HCT116 (cell line): ENCODE measurements around the gene MLLT3. TPM values are rescaled to one million over a fixed set of nuclear protein-coding genes. Genes with fewer than 3 reads are reported as not detected.

Source experiments
- ATAC-seq: fragments of 200-7000 bp; cut with Tn5 transposase; 2 replicates; pipeline ENCODE4 v1.9.1; 2020; ENCODE audit warnings: mild to moderate bottlenecking, moderate library complexity
- BruUV-seq: library from RNA; stranded (reverse); fragments of 400-500 nt; replicated peaks from 2 replicates; lab custom pipeline; 2021; lab: Mats Ljungman, UMichigan
- CTCF ChIA-PET: fragments of 300-600 bp; sonication (Branson Sonifier 250); formaldehyde crosslinking; loops from one replicate; lab custom pipeline; 2021; ENCODE audit warnings: antibody characterized with exemption; lab: Charles Lee
- POLR2A ChIA-PET: fragments of 300-600, 350-600 bp; sonication (Branson Sonifier 250); formaldehyde crosslinking; loops from one replicate; lab custom pipeline; 2021; ENCODE audit warnings: antibody characterized with exemption; lab: Charles Lee
- RAD21 ChIA-PET, 2 experiments: fragments of 300-600 bp; sonication (Branson Sonifier 250); formaldehyde crosslinking; loops; one replicate each; lab custom pipeline; 2023; ENCODE audit warnings: low total read pairs in 2 of 2; ENCODE audit not compliant: uncharacterized antibody in 2 of 2, unreplicated experiment in 2 of 2, low non-redundant PET in 1 of 2; lab: Charles Lee
- DNase-seq: peaks from one replicate; pipeline ENCODE4 v3.0.0-alpha.2; 2010; ENCODE audit warnings: low read depth, low spot score
- H2AFZ ChIP-seq: fragments of 200-600 bp; shearing (Covaris generic), sonication (generic); 2 replicates; pipeline ENCODE4 v1.6.1; 2017; ENCODE audit warnings: low read depth, mixed run types, mixed read lengths, antibody characterized with exemption, low read length; ENCODE audit not compliant: poor library complexity, severe bottlenecking
- H3K27ac ChIP-seq: 2 replicates; pipeline ENCODE4 v1.5.1; 2012; ENCODE audit warnings: low read depth, low read length
- H3K27me3 ChIP-seq: fragments of 200-600 bp; sonication (generic); 2 replicates; pipeline ENCODE4 v1.6.1; 2016; ENCODE audit warnings: mixed run types, low read length, mixed read lengths; ENCODE audit not compliant: insufficient read depth
- H3K36me3 ChIP-seq, 2 experiments: fragments of 200-500 bp in 1 of 2; fragments of 200-600 bp in 1 of 2; sonication (Bioruptor generic) in 1 of 2; sonication (generic) in 1 of 2; 2 replicates each; pipeline versions ENCODE4 v1.5.1 to v1.6.1; 2014 to 2016; ENCODE audit warnings: low read length in 2 of 2, inconsistent platforms in 1 of 2, mixed read lengths in 1 of 2, mixed run types in 1 of 2; ENCODE audit not compliant: insufficient read depth in 2 of 2, control insufficient read depth in 1 of 2
- H3K4me1 ChIP-seq, 2 experiments: fragments of 200-600 bp in 1 of 2; sonication (generic) in 1 of 2; 2 replicates each; pipeline versions ENCODE4 v1.5.1 to v1.6.1; 2012 to 2017; ENCODE audit warnings: low read length in 2 of 2, inconsistent platforms in 1 of 2, mild to moderate bottlenecking in 1 of 2, mixed read lengths in 1 of 2, mixed run types in 1 of 2, moderate library complexity in 1 of 2; ENCODE audit not compliant: insufficient read depth in 2 of 2, control insufficient read depth in 1 of 2
- H3K4me2 ChIP-seq: fragments of 200-600 bp; sonication (generic); 2 replicates; pipeline ENCODE4 v1.6.1; 2017; ENCODE audit warnings: mixed run types, low read length, mixed read lengths
- H3K4me3 ChIP-seq, 2 experiments: fragments of 200-600 bp in 1 of 2; sonication (generic) in 1 of 2; replicated peaks in 1 of 2; 2 replicates each; pipeline ENCODE4 v1.5.1; 2011 to 2016; ENCODE audit warnings: low read length in 2 of 2, control low read depth in 1 of 2, low read depth in 1 of 2, mild to moderate bottlenecking in 1 of 2, mixed read lengths in 1 of 2, mixed run types in 1 of 2
- H3K79me2 ChIP-seq: fragments of 200-600 bp; sonication (generic); 2 replicates; pipeline ENCODE4 v1.6.1; 2017; ENCODE audit warnings: mild to moderate bottlenecking, mixed run types, low read length, moderate library complexity, mixed read lengths; ENCODE audit not compliant: insufficient read depth
- H3K9ac ChIP-seq: fragments of 200-600 bp; sonication (generic); 2 replicates; pipeline ENCODE4 v1.6.1; 2016; ENCODE audit warnings: low read length, mixed read lengths
- H3K9me2 ChIP-seq: fragments of 200-600 bp; sonication (generic), shearing (Covaris generic); 2 replicates; pipeline ENCODE4 v1.6.1; 2017; ENCODE audit warnings: mixed run types, mild to moderate bottlenecking, moderate library complexity; ENCODE audit not compliant: insufficient read depth
- H3K9me3 ChIP-seq, 2 experiments: fragments of 200-500 bp in 1 of 2; fragments of 200-600 bp in 1 of 2; sonication (Bioruptor generic) in 1 of 2; sonication (generic) in 1 of 2; 2 replicates each; pipeline ENCODE4 v1.6.1; 2014 to 2017; ENCODE audit warnings: low read length in 2 of 2, mixed read lengths in 2 of 2, inconsistent platforms in 1 of 2, low read depth in 1 of 2, mild to moderate bottlenecking in 1 of 2, mixed run types in 1 of 2, moderate library complexity in 1 of 2; ENCODE audit not compliant: control insufficient read depth in 1 of 2, insufficient read depth in 1 of 2
- H4K20me1 ChIP-seq: fragments of 200-600 bp; sonication (generic), shearing (Covaris generic); 2 replicates; pipeline ENCODE4 v1.6.1; 2017; ENCODE audit warnings: mixed run types, mild to moderate bottlenecking, moderate library complexity; ENCODE audit not compliant: insufficient read depth
- CEBPB ChIP-seq: IDR thresholded peaks from 2 replicates; pipeline ENCODE4 v1.6.1; 2012; ENCODE audit warnings: low read depth
- EZH2 ChIP-seq: fragments of 200-600 bp; sonication (generic); IDR thresholded peaks from 2 replicates; pipeline ENCODE4 v1.6.1; 2017; ENCODE audit warnings: antibody characterized with exemption, mixed run types
- EZH2phosphoT487 ChIP-seq: fragments of 200-600 bp; IDR thresholded peaks from 2 replicates; pipeline ENCODE4 v1.6.1; 2018; ENCODE audit warnings: antibody characterized with exemption, borderline replicate concordance
- FOSL1 ChIP-seq: IDR thresholded peaks from 2 replicates; pipeline ENCODE4 v1.6.1; 2012; ENCODE audit warnings: low read depth
- JUND ChIP-seq: IDR thresholded peaks from 2 replicates; pipeline ENCODE4 v1.6.1; 2012
- MAX ChIP-seq: IDR thresholded peaks from 2 replicates; pipeline ENCODE4 v1.6.1; 2012
- RAD21 ChIP-seq: IDR thresholded peaks from 2 replicates; pipeline ENCODE4 v1.6.1; 2012; ENCODE audit warnings: low read depth, mild to moderate bottlenecking
- SP1 ChIP-seq: IDR thresholded peaks from 2 replicates; pipeline ENCODE4 v1.6.1; 2012; ENCODE audit warnings: low read depth
- SRF ChIP-seq: IDR thresholded peaks from 2 replicates; pipeline ENCODE4 v1.6.1; 2012; ENCODE audit warnings: low read depth
- TCF7L2 ChIP-seq: IDR thresholded peaks from 2 replicates; pipeline ENCODE4 v1.7.0; 2011; ENCODE audit warnings: borderline replicate concordance, inconsistent platforms; ENCODE audit not compliant: insufficient read depth, insufficient read length; ENCODE audit errors: extremely low read depth
- intact Hi-C: fragments of 100-400 bp; cut with micrococcal nuclease; formaldehyde crosslinking; loops from 2 replicates; pipeline ENCODE4 v1.10.0; 2022
- total RNA-seq: library from RNA; stranded (reverse); gene quantifications from one replicate; pipeline ENCODE4 v1.2.1, GENCODE V29; 2021; ENCODE audit not compliant: unreplicated experiment

The MLLT3 gene
- total RNA-seq, 1 experiment from 2014 or later, result 4.3 TPM

DNA sequence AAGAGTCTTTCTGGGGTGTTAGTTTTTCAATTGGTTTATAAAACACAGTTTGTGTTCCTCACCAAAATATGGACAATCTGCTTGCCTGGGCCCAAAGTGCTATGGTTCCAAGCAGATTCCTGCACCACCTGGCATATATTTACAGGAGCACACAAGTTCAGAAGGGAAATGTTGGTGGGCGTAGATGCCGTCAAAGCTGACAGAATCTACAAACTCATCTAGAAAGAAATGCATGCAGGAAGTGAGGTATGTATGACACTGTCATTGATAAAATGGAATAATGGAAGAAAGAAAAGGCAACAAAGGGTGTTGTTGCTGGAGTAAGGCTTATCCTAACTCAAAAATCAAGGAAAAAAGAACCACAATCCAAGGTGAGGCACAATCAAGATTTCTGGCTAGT, 225.8 kb downstream of the MLLT3 start:
- H3K4me3 ChIP-seq, result no peak overlapping the region

GRCh38 chr9:20395651-20396050, 226.6 kb downstream of the MLLT3 start:
- RAD21 ChIA-PET, result no interaction called here
- BruUV-seq, result no TSS peak

More for the DNA sequence above, 225.8 kb downstream of the MLLT3 start:
- intact Hi-C loops, result no loop called here
- Histone ChIP-seq H4K20me1 (no peaks in the 10 kb centered on the region), H3K27me3 (0 out of 2 replicates have a peak, but pooled peaks cover 10% of the 10 kb centered on the region), H3K9ac (no peak overlapping the region), H3K27ac (no peak overlapping the region), H3K36me3 (no peaks in the 10 kb centered on the region), H3K4me1 (no peaks in the 10 kb centered on the region), H3K4me2 (no peak overlapping the region), H3K9me2 (no peaks in the 10 kb centered on the region), H2AFZ (no peak overlapping the region), H3K79me2 (no peaks in the 10 kb centered on the region), H3K9me3 (no peaks in the 10 kb centered on the region)
- BruUV-seq, result no TSS peak
- ChIA-PET RAD21 (no interaction called here), POLR2A (no interaction called here), CTCF (no interaction called here)
- DNase-seq, result no peak
- TF ChIP-seq EZH2 (no peak), JUND (no peak), RAD21 (no peak), CEBPB (no peak), MAX (no peak), EZH2phosphoT487 (no peak)
- ATAC-seq, result no peak

More at GRCh38 chr9:20395651-20396050, 226.6 kb downstream of the MLLT3 start:
- Histone ChIP-seq H3K27me3 (0 out of 2 replicates have a peak, but pooled peaks cover 10% of the 10 kb centered on the region), H3K79me2 (no peaks in the 10 kb centered on the region), H3K4me3 (no peak overlapping the region), H3K27ac (no peak overlapping the region), H3K4me2 (no peak overlapping the region), H3K9me3 (no peaks in the 10 kb centered on the region), H3K9ac (no peak overlapping the region), H3K4me1 (no peaks in the 10 kb centered on the region), H4K20me1 (no peaks in the 10 kb centered on the region), H3K9me2 (no peaks in the 10 kb centered on the region), H3K36me3 (no peaks in the 10 kb centered on the region), H2AFZ (no peak overlapping the region)
- ATAC-seq (no peak), DNase-seq (no peak)
- CTCF ChIA-PET, result no interaction called here
- POLR2A ChIA-PET, result no interaction called here
- TF ChIP-seq TCF7L2 (no peak), FOSL1 (no peak), EZH2phosphoT487 (no peak), MAX (no peak), EZH2 (no peak), RAD21 (no peak), SRF (no peak), SP1 (no peak)
- intact Hi-C loops, result no loop called here
